H4 (cell line): ENCODE measurements around the gene RBM10. TPM values are rescaled to one million over a fixed set of nuclear protein-coding genes. Genes with fewer than 3 reads are reported as not detected.
A peak's percentile ranks its signal among the peaks of the same experiment; 100 is the strongest.

Experiments used
- DNase-seq: peaks from one replicate; pipeline ENCODE4 v3.0.0-alpha.2; 2015; ENCODE audit warnings: low spot score
- total RNA-seq: library from RNA; depleted of rRNA; stranded (reverse); fragments of >200 nt; shearing (Covaris generic); gene quantifications from 2 replicates; pipeline ENCODE4 v1.2.3, GENCODE V29; 2014; rRNA removed

RBM10 gene
- total RNA-seq, 1 experiment from 2014 or later, result 37.9 TPM

DNA sequence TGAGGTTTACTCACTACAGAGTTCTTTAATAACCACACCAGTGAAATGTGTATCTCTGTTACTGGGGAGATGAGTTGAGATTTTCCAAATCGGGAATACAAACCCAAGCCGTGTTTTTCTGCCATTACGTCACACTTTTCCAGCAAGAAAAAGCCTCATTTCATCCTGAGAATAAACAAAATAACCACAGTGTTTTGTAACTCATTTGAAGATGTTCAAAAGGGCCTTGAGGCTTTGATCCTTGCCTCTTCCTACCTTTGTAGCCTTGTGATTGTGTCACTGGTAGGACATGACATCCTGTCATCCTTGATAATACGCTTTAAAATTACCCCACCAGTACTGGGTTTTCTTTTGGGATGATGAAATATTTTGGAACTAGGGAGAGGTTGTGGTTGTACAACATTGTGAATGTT, 90.7 kb downstream of the RBM10 start:
- peak; percentile 47 for DNase-seq

Other genes with a start within 250 kb of the RBM10 start
- gene JADE3, start 232.8 kb upstream of the RBM10 start, total RNA-seq, result 4.6 and 5.6 TPM in 2 replicates
- not detected in 2 replicates for gene RGN, start 66.8 kb upstream of the RBM10 start, total RNA-seq
- 129 and 138 TPM in 2 replicates for gene NDUFB11, start 519 bp upstream of the RBM10 start, total RNA-seq
- 105 and 130 TPM in 2 replicates for gene UBA1, start 48.6 kb downstream of the RBM10 start, total RNA-seq
- 77.1 and 98.5 TPM in 2 replicates for gene CDK16, start 73.5 kb downstream of the RBM10 start, total RNA-seq
- gene USP11, start 87.8 kb downstream of the RBM10 start, total RNA-seq, result 33.0 and 36.5 TPM in 2 replicates
- not detected in 2 replicates for gene ZNF157, start 225.4 kb downstream of the RBM10 start, total RNA-seq